Hematopoietic multipotent progenitor cell (in vitro differentiated cells): ENCODE measurements around the gene ARMC6. TPM values are rescaled to one million over a fixed set of nuclear protein-coding genes. Genes with fewer than 3 reads are reported as not detected.

Source experiments
- DNase-seq, 3 donors: peaks; one replicate each; pipeline ENCODE4 v3.0.0-alpha.2; 2011 to 2015; ENCODE audit warnings: low read depth in 2 of 3, low spot score in 2 of 3
- total RNA-seq: library from RNA; depleted of rRNA; stranded (reverse); fragments of >200 nt; gene quantifications from one replicate; pipeline ENCODE4 v1.2.3, GENCODE V29; 2012

Gene ARMC6
- 80.8 TPM for total RNA-seq

DNA sequence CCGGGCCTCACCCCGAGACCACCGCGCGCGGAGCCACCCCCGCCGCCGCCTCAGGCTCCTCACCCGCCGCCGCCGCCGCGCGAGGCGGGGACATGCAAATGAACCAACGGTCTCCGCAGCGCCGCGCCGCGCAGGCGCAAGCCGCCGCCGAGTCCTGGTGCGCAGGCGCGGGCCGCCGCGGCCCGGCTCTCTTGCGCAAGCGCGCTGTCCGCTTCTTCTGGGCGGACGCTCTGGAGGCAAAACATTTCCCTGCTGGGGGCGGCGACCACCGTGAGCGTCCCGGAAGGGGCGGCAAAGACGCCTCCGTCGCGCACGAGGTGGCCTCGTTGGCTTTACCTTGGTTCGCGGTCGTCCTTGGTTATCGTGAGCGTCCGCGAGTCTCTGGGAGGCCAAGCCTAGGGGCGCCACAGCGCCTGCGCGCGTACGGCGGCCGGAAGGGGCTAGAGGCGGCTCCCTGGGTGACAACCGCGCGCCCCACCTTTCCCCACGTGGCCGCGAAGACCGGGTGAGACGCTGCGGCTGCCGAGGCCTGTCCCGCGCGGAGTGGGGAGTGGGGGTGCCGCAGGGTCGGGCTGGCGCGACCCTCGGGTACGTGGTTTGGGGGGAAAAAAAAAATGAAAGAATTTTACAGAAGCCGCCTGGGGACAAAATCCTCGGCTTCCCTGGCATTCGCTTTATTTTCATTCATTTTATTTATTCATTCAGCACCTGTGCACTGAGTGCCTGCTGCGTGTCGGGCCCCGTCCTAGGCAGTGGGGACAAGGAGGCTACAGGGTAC lies at the start of gene ARMC6, which contains the start of gene SUGP2:
ARMC6 (plus strand) TSS at position 178 of the 778 bp plus-strand sequence. CDS start 607 bp downstream, outside the sequence.
SUGP2 (minus strand) TSS at position 92 of the 778 bp plus-strand sequence. CDS start 2,446 bp downstream, outside the sequence.
- peak; percentile 92 to 96 (median 93) for DNase-seq

DNA sequence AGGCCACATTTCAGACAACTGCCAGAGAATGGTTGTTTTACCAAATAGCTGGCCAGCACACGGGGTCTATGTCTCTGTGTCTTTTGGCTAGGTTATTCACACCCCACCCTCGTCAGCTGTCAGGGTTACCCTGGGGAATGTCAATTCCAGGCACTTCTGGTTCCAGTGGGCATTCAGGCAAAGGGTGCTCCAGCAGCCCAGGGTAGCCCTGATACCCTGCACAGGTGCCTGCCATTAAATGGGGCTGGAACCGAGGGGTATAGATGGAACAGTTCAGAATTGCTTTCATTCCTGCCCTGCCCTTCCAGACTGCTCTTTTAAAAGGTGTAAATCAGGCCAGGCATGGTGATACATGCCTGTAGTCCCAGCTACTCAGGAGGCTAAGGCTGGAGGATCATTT lies 49.2 kb upstream of the ARMC6 start:
- DNase-seq, result no peak

DNA sequence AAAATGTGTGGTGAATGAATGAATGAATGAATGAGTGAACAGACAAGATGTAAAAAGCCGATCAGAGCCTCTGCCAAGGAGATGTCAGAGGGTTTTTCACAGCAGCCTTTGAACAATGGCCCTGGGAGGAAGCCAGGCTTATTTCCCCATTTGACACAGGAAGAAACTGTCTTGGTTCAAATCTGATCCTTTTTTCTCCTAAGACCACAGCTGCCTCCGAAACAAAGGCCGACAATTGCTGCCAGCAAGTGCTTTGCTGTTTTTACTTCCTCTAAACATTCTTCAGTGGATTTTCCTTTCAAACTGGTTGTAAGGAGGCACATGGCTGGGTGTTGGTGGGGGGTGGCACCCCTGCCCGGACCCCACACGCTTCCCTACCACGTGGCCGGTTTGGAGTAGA lies 48.1 kb upstream of the ARMC6 start:
- peak in 2 of 3 donors; percentile 47 to 78 for DNase-seq

- no peak for DNase-seq
Measured at GRCh38 chr19:18987456-18987855, 45.9 kb upstream of the ARMC6 start.

- no peak for DNase-seq
Measured at GRCh38 chr19:18989316-18989715, 44.1 kb upstream of the ARMC6 start.

DNA sequence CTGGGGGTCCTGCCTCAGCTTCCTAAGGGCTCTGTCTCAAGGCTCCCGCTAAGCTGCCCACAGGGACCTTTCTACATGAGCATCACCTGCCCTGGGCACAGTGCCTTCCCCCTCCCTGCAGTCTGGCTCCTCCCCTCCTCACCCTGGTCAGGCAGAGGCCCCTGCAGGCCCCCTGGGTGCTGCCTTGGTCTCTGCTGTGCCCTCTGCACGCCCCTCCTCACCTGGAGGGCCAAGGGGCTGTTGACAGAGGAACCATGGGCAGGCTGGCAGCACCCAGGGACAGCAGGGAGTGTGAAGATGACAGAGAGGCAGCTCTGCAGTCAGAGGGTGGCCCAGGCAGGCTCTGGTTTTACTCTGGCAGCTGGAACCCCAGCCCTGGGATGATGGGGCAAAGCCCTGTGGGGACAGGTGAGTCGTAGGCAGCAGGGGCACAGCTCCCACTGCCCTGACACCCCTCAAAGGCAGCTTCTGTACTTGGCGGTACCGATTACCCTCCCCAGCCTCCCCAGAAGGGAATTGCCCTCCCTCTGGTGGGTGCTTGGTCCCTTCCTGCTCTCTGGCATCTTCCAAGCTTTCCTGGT lies 43.2 kb upstream of the ARMC6 start:
- DNase-seq, result no peak

DNA sequence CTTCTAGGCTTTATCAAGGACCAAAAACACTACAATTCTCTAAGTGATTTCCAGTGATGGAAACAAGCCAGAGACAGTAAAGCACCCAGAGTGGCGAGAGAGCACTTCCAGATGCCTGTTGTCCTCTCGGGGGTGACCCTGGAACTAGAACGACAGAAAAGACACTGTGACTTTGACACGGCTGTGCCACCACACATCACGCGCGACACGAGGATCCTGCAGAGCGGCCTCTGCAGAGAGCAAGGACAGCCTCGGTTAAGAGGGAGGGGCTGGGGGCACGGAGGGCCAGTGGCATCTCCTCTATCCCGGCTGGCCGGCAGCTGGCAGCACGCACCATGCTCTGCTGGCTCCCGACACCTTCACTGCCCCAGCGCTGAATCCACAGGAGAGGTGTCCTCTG lies 42.4 kb upstream of the ARMC6 start:
- no peak for DNase-seq

DNA sequence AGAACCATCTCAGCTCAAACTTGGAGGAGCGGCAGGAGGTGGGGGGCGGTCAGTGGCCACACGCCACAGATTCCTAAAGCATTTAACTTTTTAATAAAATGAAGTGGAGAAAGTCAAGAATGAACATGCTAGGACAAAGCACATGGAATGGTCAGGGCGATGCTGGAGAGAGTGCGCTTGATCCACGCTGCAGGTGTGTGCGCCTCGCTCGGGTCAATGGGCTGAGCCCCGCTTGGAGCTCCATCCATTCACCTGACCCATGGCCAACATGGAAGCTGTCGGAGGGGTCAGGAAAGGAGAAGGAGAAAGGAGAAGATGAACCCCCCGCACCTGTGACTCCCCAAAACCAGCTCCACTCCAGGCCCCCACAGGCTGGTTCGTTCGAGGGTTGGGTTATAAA lies 41.9 kb upstream of the ARMC6 start:
- no peak for DNase-seq

DNA sequence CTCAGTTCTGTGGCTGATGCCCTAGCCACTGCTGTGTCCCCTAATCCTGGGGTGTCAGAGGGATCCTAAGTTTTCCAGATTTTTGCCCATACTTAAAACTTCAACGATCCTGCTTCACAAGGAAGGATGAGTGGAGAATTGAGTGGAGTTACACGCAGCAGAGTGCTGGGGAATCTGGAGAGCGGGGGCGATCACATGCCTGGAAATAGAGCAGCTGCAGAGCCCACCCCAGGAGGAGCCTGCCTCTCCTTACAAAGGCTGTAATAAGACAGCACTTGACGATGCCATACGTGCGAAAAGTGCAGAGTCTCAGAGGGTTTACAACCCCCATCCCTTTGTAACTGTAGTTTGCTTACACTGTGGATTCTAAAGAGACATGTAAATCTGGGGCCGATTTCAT lies 40.7 kb upstream of the ARMC6 start:
- no peak for DNase-seq

DNA sequence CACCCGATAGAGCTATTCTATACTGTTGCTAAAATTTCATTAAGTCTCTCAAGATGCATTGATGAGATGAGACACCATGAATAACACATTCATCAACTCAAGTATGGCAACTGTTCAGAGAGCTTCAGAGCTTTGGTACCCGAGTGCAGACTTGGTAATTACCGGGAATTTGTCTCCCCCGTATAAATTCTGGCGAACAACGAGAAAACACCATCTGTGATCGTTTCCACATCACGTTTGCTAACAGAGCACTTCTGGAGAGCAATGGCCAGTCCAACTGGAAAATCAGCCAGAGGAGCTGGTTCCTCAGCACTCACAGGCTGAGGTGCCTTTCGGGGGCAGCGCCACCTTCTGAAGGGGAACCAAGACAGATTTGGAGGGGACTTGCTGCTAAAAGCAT lies 40.3 kb upstream of the ARMC6 start:
- no peak for DNase-seq

DNA sequence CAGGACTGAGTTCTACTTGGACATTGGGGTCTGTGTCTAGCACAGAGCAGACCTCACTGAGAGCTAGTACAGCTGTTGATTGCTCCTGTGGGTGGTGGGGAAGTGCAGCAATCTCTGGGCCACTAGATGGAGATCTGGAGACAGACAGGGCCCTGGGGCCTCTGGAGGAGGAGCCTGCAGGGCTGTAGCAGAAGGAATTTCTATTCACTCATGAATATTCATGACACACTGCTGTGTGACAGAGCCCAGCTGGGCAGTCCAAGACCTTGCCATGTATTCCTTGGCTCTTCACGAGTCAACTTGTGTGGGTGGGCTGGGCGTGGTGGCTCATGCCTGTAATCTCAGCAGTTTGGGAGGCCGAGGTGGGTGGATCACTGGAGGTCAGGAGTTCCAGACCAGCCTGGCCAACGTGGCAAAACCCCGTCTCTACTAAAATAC lies 37.6 kb upstream of the ARMC6 start:
- peak in 2 of 3 donors; percentile 50 to 51 for DNase-seq

DNA sequence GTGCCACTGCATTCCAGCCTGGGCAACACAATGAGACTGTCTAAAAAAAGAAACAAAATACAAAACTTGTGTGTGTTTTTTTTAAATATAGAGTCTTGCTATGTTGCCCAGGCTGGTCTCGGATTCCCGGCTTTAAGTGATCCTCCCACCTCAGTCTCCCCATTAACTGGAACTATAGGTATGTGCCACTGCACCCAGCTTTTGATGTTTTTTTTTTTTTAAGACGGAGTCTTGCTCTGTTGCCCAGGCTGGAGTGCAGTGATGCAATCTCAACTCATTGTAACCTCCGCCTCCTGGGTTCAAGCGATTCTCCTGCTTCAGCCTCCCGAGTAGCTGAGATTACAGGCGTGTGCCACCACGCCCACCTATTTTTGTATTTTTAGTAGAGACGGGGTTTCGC lies 37.1 kb upstream of the ARMC6 start:
- no peak for DNase-seq

DNA sequence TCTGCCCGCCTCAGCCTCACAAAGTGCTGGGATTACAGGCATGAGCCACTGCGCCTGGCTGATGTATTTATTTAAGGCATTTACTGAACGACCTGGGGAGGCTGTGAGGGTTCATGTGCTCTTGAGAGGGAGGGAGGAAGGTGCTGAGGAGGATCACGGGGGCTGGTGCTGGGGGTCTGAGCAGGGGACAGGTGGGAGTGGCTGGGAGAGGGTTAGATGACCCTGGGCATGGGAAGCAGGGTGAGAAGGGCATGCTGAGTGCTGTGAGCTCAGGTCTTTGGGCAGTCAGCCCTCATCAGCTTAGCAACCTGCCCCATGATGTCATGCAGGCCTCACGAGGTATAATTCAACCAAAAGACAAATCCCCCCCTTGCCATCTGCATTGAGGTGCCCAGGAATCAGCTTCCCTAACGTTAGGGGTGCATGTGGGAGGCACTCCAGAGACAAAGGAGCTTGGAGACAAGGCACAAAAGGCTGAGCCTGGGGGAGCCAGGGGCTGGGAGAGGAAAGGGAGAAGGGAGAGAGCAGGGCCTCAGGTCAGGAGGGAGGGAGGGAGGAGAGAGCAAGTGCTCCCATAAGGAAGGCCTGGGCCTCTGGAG lies 36.5 kb upstream of the ARMC6 start:
- DNase-seq, result no peak

GRCh38 chr19:18998276-18998675 lies 35.1 kb upstream of the ARMC6 start:
- no peak for DNase-seq

DNA sequence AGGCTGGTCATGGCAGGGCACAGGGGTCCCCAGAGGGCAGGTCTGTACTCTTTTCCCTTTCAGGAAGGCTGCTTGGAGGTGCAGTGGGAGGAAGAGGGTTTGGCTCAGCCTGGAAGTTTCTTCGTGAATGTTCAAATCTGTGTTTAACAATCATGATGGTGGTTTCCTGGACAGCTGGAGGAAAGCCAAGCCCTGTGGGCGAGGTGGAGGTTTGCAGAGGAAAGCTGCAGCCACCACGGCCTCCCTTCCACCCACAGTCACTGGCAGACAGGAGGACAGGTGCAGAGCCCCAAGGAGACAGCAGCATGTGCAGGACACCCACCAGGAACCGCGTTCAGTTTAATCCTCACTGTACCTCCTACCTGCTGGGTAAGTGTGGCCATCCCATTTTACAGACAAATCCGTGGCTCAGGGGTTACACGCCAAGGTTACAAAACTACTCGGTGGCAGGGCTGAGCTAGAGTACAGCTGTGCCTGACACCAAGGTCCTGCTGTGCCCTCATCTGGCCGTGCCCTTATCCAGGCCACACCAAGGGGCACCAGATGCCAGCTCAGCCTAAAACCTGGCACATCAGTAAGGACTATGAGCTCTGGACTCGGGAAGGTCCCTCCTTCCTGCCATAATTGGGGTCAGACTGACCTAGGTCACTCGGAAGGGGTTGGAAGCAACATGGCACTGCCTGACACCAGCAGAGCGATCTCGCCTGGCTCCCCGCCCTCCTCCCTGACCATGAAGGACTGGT lies 34.2 kb upstream of the ARMC6 start:
- peak in 2 of 3 donors; percentile 45 to 75 for DNase-seq

- DNase-seq, result no peak
Measured at GRCh38 chr19:18999896-19000620, 33.3 kb upstream of the ARMC6 start.

DNA sequence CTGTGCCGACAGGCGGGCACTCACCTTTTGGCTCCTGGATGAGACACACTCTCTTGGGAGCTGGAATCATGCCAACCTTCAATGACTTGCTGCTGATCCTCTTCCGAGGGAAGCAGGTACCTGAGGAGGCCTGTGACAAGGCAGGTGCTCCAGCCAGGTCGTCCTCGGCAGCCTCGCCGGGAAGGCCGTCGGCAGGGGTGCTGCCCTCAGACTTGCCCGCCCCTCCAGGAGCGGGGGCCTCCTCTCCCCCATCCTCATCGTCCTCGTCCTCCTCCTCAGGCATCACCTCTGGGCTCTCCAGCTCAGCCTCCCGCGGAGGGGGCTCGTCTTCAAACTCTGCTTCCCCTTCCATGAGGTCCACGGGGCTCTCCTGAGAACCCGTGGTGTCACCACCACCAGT lies 29.3 kb upstream of the ARMC6 start:
- no peak for DNase-seq

GRCh38 chr19:19006213-19006612 lies 27.2 kb upstream of the ARMC6 start:
- no peak for DNase-seq

- DNase-seq, result no peak
Measured at GRCh38 chr19:19009951-19010350, 23.5 kb upstream of the ARMC6 start.

GRCh38 chr19:19010551-19010950 lies 22.9 kb upstream of the ARMC6 start:
- no peak for DNase-seq
